Ovary (tissue), 3 donors: Measurements from ENCODE around the gene ALX1.

Experiments
- CTCF ChIP-seq, 3 donors: fragments of 450-650 bp in 2 of 3; fragments of 200-600 bp in 1 of 3; IDR thresholded peaks; one replicate each; pipeline versions ENCODE4 v1.5.1 to v1.8.0; 2016 to 2022; ENCODE audit warnings: antibody characterized with exemption in 3 of 3, mild to moderate bottlenecking in 1 of 3
- EP300 ChIP-seq: sonication (generic); formaldehyde crosslinking; IDR thresholded peaks from one replicate; pipeline ENCODE4 v1.6.1; 2017; ENCODE audit warnings: antibody characterized with exemption
- POLR2A ChIP-seq: fragments of 450-650 bp; IDR thresholded peaks from one replicate; pipeline ENCODE4 v1.6.1; 2017; ENCODE audit warnings: antibody characterized with exemption, mild to moderate bottlenecking, moderate library complexity
- donor health status: DM: no; HTN: no; CAD: no.

- TF ChIP-seq CTCF (IDR thresholded peaks at IDR 0.05) (no peak), POLR2A (no peak), EP300 (no peak)
Observed at GRCh38 chr12:85277191-85277590, 2.8 kb upstream of the ALX1 start.
